Measurements from ENCODE around the gene POLR2M. TPM values are rescaled to one million over a fixed set of nuclear protein-coding genes. Genes with fewer than 3 reads are reported as not detected.

The POLR2M gene
- 110 and 127 TPM in 2 replicates for total RNA-seq (2014; rRNA removed; shearing (Covaris generic))

DNA sequence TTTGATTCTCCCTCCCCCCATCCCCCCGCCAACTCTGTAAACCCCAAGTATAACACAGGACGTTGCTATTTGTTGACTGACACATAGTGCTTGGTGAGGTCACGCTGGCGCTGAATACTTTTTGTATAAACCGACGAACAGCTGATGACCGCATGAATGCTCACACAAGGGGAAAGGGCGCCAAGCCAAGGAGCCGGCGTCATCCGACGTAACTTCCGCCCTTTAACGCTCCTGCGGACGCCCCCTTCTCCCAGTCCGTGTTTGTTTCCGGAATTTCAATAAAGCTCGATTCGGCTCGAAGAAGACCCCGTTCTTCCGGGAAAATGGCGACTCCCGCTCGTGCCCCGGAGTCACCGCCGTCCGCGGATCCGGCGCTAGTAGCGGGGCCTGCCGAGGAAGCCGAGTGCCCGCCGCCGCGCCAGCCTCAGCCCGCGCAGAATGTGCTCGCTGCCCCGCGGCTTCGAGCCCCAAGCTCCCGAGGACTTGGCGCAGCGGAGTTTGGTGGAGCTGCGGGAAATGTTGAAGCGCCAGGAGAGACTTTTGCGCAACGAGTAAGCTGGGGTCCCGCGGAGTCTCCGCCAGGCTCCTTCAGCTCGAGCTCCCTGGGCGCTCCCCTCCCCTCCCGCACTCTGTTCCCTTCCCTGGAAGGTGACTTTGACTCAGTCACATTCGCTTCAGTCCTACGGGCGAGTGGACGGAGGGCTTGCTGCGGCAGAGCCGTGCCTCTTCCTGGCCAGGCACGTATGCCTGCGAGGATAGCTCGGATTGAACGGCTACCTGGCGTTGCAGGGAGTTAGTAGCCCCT lies at the start of gene POLR2M:
POLR2M (plus strand) TSS at position 310 of the 805 bp plus-strand sequence; CDS start at position 439, 129 bp downstream.
- peak; percentile 71 for DNase-seq
- Histone ChIP-seq H3K4me3 (ENCODE audit: insufficient read depth, low read depth, low read length) (peak within 1 kb of the TSS; percentile 80), H3K36me3 (replicated peaks; ENCODE audit: control insufficient read depth, insufficient read depth, low read length) (peaks cover 12% of the 10 kb centered on the region), H3K27me3 (ENCODE audit: control insufficient read depth, insufficient read depth, low read length) (peaks cover 2% of the 10 kb centered on the region; the same call in 1 of the 2 replicates)

DNA sequence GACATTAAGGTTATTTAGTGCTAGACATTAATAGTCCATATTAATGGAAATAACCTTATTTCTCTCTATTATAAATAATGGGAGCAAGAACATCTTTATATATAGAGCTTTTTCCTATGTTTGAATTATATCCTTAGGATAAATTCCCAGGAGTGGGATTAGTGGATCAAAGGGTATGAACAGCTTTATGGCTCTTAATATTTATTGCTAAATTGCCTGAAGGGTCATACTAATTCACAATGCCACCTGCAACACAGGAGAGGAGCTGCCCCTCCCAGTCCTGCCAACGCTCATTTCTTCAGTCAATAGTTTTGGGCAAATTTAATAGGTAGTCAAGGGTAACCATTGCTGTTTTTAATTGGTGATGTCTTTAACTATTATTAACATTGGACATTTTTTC lies 48.9 kb upstream of the POLR2M start:
- H3K27me3 ChIP-seq (ENCODE audit: control insufficient read depth, insufficient read depth, low read length): no peaks in the 10 kb centered on the region
- H3K4me3 ChIP-seq (ENCODE audit: insufficient read depth, low read depth, low read length): no peak overlapping the region
- no peaks in the 10 kb centered on the region for H3K36me3 ChIP-seq (replicated peaks; ENCODE audit: control insufficient read depth, insufficient read depth, low read length)
- DNase-seq: no peak

DNA sequence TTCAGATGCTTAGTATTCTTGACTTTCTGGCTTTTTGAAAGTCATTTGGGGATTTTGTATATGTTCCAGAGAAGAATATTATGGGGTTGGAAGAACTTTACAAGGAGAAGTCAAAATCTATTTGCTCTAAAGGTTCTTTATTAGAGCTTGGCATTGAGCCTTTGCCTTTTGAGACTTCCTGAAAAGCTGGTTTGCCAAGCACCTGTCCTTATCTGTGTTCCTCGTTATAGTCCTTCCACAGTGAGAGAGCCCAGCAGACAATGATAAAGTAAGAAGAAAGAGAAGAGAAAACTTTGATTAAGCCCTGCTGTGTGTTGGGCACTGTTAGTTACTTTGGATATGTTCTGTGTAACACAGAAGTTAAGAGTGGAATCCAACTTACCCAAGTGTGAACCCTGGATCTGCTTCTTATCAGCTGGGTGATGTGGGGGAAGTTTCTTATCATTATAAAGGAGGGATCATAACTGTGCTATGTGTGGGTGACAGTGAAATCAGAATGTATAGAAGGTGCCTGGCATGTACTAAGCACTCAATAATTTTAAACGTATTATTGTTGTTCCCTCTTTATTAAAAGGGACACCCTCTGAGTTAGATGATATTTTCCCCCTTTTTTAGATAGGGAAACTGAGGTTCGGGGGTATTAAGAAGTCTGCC lies 44.3 kb upstream of the POLR2M start:
- H3K4me3 ChIP-seq (ENCODE audit: insufficient read depth, low read depth, low read length): no peak overlapping the region
- no peaks in the 10 kb centered on the region for H3K36me3 ChIP-seq (replicated peaks; ENCODE audit: control insufficient read depth, insufficient read depth, low read length)
- DNase-seq: no peak
- no peaks in the 10 kb centered on the region for H3K27me3 ChIP-seq (ENCODE audit: control insufficient read depth, insufficient read depth, low read length)

DNA sequence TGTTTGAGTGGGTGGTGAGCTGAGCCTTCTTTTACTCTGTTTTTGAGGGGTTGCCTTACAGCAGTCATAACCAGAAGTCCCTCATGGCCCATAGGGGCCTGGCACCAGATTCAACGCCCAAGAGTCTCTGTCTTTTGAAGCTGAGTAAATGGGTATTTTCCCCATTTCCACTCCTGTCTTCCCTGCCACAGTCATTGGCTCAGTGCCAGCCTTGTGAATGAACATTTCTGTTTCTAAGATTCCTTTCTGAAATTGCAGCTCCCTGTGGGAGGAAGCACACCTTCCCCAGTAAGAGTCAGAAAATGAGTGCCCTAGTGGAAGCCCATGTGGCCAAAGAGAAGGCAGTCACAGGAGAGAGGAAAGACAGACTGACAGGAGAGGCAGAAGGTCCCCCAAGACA lies 43.7 kb upstream of the POLR2M start:
- no peaks in the 10 kb centered on the region for H3K36me3 ChIP-seq (replicated peaks; ENCODE audit: control insufficient read depth, insufficient read depth, low read length)
- H3K4me3 ChIP-seq (ENCODE audit: insufficient read depth, low read depth, low read length): no peak overlapping the region
- no peak for DNase-seq
- H3K27me3 ChIP-seq (ENCODE audit: control insufficient read depth, insufficient read depth, low read length): no peaks in the 10 kb centered on the region

DNA sequence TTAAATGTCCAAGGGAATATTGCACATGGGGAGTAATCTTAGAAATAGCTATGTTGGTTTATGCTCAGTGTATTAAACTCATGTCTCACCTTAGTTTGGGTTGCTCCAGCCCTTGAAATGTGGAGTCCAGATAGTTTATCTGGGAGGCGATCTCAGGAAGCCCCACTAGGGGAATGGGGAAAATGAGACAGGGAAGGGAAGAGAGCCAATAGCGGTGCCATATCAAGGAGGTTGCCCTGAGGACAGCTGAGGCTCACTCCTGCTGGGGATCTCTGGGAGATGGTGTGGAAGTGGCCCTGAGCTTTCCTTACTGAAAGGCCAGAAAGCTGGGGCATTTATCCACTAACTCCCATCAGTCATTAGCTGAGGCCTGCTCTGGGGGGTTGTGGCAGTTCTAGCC lies 43.3 kb upstream of the POLR2M start:
- Histone ChIP-seq H3K36me3 (replicated peaks; ENCODE audit: control insufficient read depth, insufficient read depth, low read length) (no peaks in the 10 kb centered on the region), H3K4me3 (ENCODE audit: insufficient read depth, low read depth, low read length) (no peak overlapping the region), H3K27me3 (ENCODE audit: control insufficient read depth, insufficient read depth, low read length) (no peaks in the 10 kb centered on the region)
- no peak for DNase-seq

DNA sequence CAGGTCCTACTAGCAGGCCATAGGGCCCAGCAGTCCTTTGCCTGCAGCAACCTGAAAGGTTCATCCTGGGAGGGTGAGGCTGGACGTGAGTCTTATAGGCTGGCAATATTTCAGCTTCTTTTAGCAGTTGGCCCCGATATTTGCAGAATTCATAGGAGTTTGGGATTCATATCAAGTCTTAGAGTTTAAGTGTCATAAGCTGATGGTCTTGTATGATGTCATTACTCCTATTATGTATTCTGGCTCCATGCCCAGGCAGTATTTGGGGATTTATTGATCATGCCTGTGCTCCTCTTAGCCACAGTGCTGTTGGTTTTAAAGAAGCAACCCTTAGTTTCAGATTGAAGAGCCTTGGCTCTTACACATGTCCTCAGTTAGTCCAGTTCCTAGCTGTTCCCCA lies 41.3 kb upstream of the POLR2M start:
- no peak for DNase-seq
- H3K27me3 ChIP-seq (ENCODE audit: control insufficient read depth, insufficient read depth, low read length): no peaks in the 10 kb centered on the region
- no peaks in the 10 kb centered on the region for H3K36me3 ChIP-seq (replicated peaks; ENCODE audit: control insufficient read depth, insufficient read depth, low read length)

DNA sequence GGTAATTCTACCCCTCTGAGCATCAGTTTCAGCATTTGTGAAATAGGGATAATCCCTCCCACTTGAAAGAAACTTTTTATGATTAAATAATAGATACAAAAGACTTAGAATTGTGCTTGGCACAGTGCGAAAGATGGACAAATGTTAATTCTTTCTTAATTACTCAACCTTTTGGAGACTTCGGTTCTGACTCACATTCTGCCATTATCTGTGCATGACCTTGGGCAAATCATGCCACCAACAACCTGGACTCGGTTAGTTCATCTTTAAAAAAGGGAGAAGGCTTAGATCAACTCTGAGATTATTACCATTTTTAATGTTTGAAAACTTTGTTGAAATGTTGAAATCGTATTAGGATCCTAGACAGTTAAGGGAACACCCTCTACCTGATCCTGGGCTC lies 40.6 kb upstream of the POLR2M start:
- no peak overlapping the region for H3K4me3 ChIP-seq (ENCODE audit: insufficient read depth, low read depth, low read length)
- no peaks in the 10 kb centered on the region for H3K36me3 ChIP-seq (replicated peaks; ENCODE audit: control insufficient read depth, insufficient read depth, low read length)
- H3K27me3 ChIP-seq (ENCODE audit: control insufficient read depth, insufficient read depth, low read length): no peaks in the 10 kb centered on the region
- DNase-seq: no peak

More for the DNA sequence above, 41.3 kb upstream of the POLR2M start:
- no peak overlapping the region for H3K4me3 ChIP-seq (ENCODE audit: insufficient read depth, low read depth, low read length)

DNA sequence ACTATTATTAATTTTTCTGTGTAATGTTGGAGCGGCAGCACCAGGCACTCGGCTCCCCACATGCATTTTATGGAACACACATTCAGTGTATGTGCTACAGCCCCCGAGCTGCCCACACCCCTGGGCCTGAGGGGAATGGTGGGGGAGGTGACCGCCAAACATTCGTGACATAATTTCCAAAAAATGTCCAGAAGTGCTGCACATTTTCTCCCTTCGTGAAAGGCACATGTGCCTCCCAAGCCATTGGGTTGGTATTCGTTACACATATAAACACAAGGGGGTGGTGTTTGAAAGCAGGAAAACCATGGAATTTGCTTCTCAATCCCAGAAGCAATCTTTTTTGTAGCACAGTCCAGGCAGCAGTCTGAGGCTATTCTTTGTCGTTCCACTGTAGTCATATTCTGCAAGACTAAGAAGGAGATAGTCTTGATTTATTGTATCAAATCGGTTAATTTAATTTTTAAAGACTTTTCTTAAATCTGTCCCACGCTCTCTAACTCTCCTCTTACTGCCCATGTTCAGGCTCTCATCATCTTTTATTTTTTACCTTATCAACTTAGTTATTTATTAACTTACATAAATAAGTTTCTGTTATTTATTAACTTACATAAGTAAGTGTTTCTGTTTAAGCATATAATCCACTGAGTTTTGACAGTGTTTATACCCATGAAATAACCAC lies 39.2 kb upstream of the POLR2M start:
- peak; percentile 4 for DNase-seq
- Histone ChIP-seq H3K36me3 (replicated peaks; ENCODE audit: control insufficient read depth, insufficient read depth, low read length) (no peaks in the 10 kb centered on the region), H3K4me3 (ENCODE audit: insufficient read depth, low read depth, low read length) (no peak overlapping the region), H3K27me3 (ENCODE audit: control insufficient read depth, insufficient read depth, low read length) (no peaks in the 10 kb centered on the region)

DNA sequence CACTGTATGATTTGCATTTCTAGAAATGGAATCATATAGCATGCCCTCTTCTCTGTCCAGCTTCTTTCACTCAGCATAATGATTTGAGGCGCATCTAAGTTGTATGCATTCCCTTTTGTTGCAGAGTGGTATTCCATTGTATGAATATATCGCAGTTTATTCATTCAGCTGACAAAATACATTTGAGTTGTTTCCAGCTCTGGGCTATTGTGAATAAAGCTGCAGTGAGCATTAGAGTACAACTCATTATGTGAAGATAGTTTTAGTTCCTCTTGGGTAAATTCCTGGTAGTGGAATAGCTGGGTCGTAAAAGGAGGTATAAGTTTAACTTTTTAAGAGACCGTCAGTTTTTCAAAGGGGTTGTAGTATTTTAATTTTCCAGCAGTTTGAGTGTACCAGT lies 38.5 kb upstream of the POLR2M start:
- Histone ChIP-seq H3K27me3 (ENCODE audit: control insufficient read depth, insufficient read depth, low read length) (no peaks in the 10 kb centered on the region), H3K36me3 (replicated peaks; ENCODE audit: control insufficient read depth, insufficient read depth, low read length) (no peaks in the 10 kb centered on the region), H3K4me3 (ENCODE audit: insufficient read depth, low read depth, low read length) (no peak overlapping the region)
- no peak for DNase-seq

DNA sequence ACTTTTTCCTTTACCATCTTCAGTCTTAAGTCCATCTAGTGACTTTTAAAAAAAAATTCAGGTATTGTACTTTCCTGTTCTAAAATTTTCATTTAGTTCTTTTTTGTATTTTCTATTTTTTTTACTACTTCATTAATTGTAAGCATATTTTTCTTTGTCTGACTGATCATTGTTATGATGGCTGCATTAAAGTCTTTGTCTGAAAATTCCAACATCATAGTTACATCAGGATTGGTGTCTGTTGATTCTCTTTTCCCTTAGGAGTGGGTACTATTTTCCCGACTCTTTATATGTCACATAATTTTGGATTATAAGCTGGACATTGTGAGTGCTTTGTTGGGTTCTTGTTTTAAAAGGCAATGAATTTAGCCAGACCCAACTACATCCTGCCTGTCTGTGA lies 34.9 kb upstream of the POLR2M start:
- no peaks in the 10 kb centered on the region for H3K27me3 ChIP-seq (ENCODE audit: control insufficient read depth, insufficient read depth, low read length)
- DNase-seq: no peak
- no peaks in the 10 kb centered on the region for H3K36me3 ChIP-seq (replicated peaks; ENCODE audit: control insufficient read depth, insufficient read depth, low read length)
- no peak overlapping the region for H3K4me3 ChIP-seq (ENCODE audit: insufficient read depth, low read depth, low read length)

DNA sequence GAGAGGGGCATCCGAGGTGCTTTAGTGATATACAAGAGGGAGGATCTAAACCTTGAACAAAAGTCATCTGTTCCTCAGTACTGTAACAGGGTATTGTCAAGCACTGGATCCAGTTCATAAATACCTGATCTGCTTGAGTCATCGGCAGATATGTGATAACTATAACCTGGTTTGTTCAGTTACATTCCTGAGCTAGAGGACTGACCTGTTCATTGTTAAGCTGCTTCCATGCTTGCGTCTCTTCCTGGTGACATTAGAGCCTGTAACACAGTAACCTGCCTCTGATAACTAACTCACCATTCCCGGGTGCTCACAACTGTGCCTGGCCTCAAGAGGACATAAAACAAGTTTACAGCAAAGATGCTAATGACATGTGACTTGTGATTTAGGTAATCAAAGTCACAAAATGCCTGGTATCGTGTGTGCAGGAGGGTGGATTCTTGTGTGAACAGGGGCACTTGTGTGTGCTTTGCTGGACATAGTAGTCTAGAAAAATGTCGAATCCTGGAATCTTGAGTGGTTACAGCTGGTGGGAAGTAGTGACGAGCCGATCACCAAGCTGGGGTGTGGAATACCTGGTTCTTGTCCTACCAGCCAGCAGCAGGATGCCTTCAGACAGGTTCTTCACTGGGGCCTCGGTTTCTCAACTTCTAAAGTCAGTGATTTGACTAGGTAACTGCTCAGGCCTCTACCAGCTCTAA lies 30.9 kb upstream of the POLR2M start:
- Histone ChIP-seq H3K36me3 (replicated peaks; ENCODE audit: control insufficient read depth, insufficient read depth, low read length) (no peaks in the 10 kb centered on the region), H3K4me3 (ENCODE audit: insufficient read depth, low read depth, low read length) (no peak overlapping the region), H3K27me3 (ENCODE audit: control insufficient read depth, insufficient read depth, low read length) (no peaks in the 10 kb centered on the region)
- DNase-seq: no peak

DNA sequence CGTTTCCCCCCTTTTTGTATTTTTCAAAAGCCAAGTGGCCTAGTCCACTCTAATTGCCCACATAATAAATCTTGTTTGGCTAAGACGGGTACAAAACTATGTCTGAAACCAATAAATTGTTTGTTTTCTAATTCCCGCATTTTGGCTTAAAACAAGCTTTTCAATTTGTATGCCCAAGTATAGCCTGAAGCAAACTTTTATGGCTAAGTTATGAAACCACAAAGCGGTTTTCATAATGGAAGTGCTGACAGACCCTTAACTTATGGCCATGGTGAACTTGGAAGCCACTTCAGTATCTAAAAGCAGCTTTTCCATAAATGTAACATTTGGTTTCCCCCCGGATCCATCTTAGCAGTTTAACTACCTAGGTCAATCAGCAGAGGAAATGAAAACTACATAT lies 29.9 kb upstream of the POLR2M start:
- Histone ChIP-seq H3K36me3 (replicated peaks; ENCODE audit: control insufficient read depth, insufficient read depth, low read length) (no peaks in the 10 kb centered on the region), H3K4me3 (ENCODE audit: insufficient read depth, low read depth, low read length) (no peak overlapping the region), H3K27me3 (ENCODE audit: control insufficient read depth, insufficient read depth, low read length) (no peaks in the 10 kb centered on the region)
- no peak for DNase-seq

DNA sequence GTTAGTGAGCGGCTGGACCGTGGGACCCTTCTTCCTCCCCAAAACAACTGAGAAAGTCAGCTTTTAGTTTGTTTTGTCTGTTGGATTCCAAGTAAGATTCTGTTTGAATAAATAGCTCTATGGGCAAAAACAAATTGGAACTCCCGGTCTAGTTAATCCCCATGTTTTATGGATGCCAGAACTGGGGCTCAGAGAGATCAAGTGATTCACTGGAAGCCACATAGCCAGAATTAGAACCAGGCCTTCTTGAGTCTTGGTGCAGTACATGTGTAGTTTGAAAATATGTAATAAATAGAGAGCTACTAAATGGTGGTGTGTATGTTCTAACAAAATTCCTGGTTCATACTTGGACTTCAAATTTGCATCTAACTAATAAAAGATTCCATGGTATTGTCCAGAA lies 29.3 kb upstream of the POLR2M start:
- H3K4me3 ChIP-seq (ENCODE audit: insufficient read depth, low read depth, low read length): no peak overlapping the region
- no peak for DNase-seq
- no peaks in the 10 kb centered on the region for H3K36me3 ChIP-seq (replicated peaks; ENCODE audit: control insufficient read depth, insufficient read depth, low read length)
- H3K27me3 ChIP-seq (ENCODE audit: control insufficient read depth, insufficient read depth, low read length): no peaks in the 10 kb centered on the region

DNA sequence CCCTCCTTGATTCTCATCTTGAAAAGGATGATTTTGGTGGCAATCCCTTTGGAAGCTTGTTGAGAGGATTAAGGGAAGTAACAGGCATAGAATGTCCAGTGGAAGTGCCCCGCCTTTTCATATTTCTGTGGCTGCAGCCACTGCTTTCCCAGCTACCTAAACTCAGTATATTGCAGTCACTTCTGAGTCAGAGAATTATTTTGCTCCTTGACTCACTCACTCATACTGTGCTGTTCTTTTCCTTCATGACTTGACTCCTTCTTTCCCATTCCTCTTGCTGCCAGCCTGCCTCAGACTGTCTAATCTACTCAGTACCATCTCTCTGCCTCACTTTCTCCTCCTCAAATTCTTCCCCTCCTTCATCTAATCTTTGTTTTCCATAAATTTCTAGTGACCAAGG lies 26.5 kb upstream of the POLR2M start:
- DNase-seq: no peak
- H3K4me3 ChIP-seq (ENCODE audit: insufficient read depth, low read depth, low read length): no peak overlapping the region
- no peaks in the 10 kb centered on the region for H3K27me3 ChIP-seq (ENCODE audit: control insufficient read depth, insufficient read depth, low read length)
- H3K36me3 ChIP-seq (replicated peaks; ENCODE audit: control insufficient read depth, insufficient read depth, low read length): no peaks in the 10 kb centered on the region

Measured in H7 (cell line).